ENCODE results near the gene LIN7C.

The LIN7C gene

GRCh38 chr11:27444801-27445215 lies 61.8 kb downstream of the LIN7C start:
- DNase-seq (ENCODE audit: low read depth) = no peak
